SK-N-MC (cell line): ENCODE results near the gene WDR64.

Source experiments
- DNase-seq: peaks from one replicate; pipeline ENCODE4 v3.0.0-alpha.2; 2011; ENCODE audit warnings: low read depth, low spot score
- H3K27ac ChIP-seq: fragments of 200-600 bp; sonication (generic); 2 replicates; pipeline ENCODE4 v1.5.1; 2016; ENCODE audit warnings: mixed run types
- H3K36me3 ChIP-seq: fragments of 200-600 bp; sonication (generic); 2 replicates; pipeline ENCODE4 v1.6.1; 2017; ENCODE audit warnings: antibody characterized with exemption, low read length, mixed read lengths; ENCODE audit not compliant: insufficient read depth
- H3K4me3 ChIP-seq: fragments of 200-600 bp; sonication (generic); 2 replicates; pipeline ENCODE4 v1.5.1; 2016
- H3K9ac ChIP-seq: fragments of 200-600 bp; sonication (generic); 2 replicates; pipeline ENCODE4 v1.8.0; 2017; ENCODE audit warnings: mixed run types, mixed read lengths; ENCODE audit not compliant: insufficient read length
- H3K9me3 ChIP-seq: fragments of 200-600 bp; sonication (generic); 2 replicates; pipeline ENCODE4 v1.6.1; 2017; ENCODE audit warnings: low read depth, mild to moderate bottlenecking, antibody characterized with exemption, low read length, moderate library complexity, mixed read lengths
- EZH2 ChIP-seq: fragments of 200-600 bp; sonication (generic); IDR thresholded peaks from one replicate; pipeline ENCODE4 v1.6.1; 2017; ENCODE audit warnings: antibody characterized with exemption
- FOXP2 ChIP-seq: optimal IDR thresholded peaks from 2 replicates; pipeline ENCODE3; 2011; ENCODE audit warnings: mild to moderate bottlenecking, moderate library complexity; ENCODE audit not compliant: insufficient read depth; ENCODE audit errors: extremely low read length, control extremely low read depth
- POLR2AphosphoS5 ChIP-seq: IDR thresholded peaks from 2 replicates; pipeline ENCODE4 v1.6.1; 2012; ENCODE audit warnings: mild to moderate bottlenecking, low read depth, low read length, borderline replicate concordance

The WDR64 gene

GRCh38 chr1:241840164-241840563 lies 188.1 kb downstream of the WDR64 start:
- Histone ChIP-seq H3K27ac (no peak overlapping the region), H3K9ac (no peak overlapping the region), H3K4me3 (no peak overlapping the region), H3K36me3 (no peaks in the 10 kb centered on the region), H3K9me3 (no peaks in the 10 kb centered on the region)
- no peak for TF ChIP-seq POLR2AphosphoS5
- no peak for TF ChIP-seq FOXP2
- no peak for TF ChIP-seq EZH2
- DNase-seq, result no peak

- Histone ChIP-seq H3K9ac (no peak overlapping the region), H3K4me3 (no peak overlapping the region), H3K36me3 (no peaks in the 10 kb centered on the region), H3K27ac (no peak overlapping the region), H3K9me3 (no peaks in the 10 kb centered on the region)
- no peak for DNase-seq
- TF ChIP-seq EZH2 (no peak), FOXP2 (no peak), POLR2AphosphoS5 (no peak)
Observed at GRCh38 chr1:241841691-241842090, 189.6 kb downstream of the WDR64 start.

GRCh38 chr1:241842565-241842964 lies 190.5 kb downstream of the WDR64 start:
- Histone ChIP-seq H3K27ac (no peak overlapping the region), H3K9ac (no peak overlapping the region), H3K4me3 (no peak overlapping the region), H3K9me3 (no peaks in the 10 kb centered on the region), H3K36me3 (no peaks in the 10 kb centered on the region)
- TF ChIP-seq FOXP2 (no peak), POLR2AphosphoS5 (no peak), EZH2 (no peak)
- DNase-seq, result no peak

GRCh38 chr1:241844593-241844992 lies 192.5 kb downstream of the WDR64 start:
- no peak overlapping the region for H3K9ac ChIP-seq
- H3K36me3 ChIP-seq, result peaks cover 8% of the 10 kb centered on the region
- H3K27ac ChIP-seq, result no peak overlapping the region
- H3K4me3 ChIP-seq, result no peak overlapping the region
- DNase-seq, result no peak
- no peaks in the 10 kb centered on the region for H3K9me3 ChIP-seq
- no peak for TF ChIP-seq EZH2
- no peak for TF ChIP-seq FOXP2
- no peak for TF ChIP-seq POLR2AphosphoS5

- Histone ChIP-seq H3K9ac (no peak overlapping the region), H3K4me3 (no peak overlapping the region), H3K36me3 (peaks cover 22% of the 10 kb centered on the region), H3K9me3 (no peaks in the 10 kb centered on the region), H3K27ac (no peak overlapping the region)
- no peak for DNase-seq
- TF ChIP-seq FOXP2 (no peak), EZH2 (no peak), POLR2AphosphoS5 (no peak)
Observed at GRCh38 chr1:241846375-241846774, 194.3 kb downstream of the WDR64 start.

GRCh38 chr1:241846862-241847539 lies 194.9 kb downstream of the WDR64 start:
- no peak for DNase-seq
- no peaks in the 10 kb centered on the region for H3K9me3 ChIP-seq
- peak overlapping the region; percentile 99 for H3K4me3 ChIP-seq
- no peak for TF ChIP-seq POLR2AphosphoS5
- TF ChIP-seq EZH2, result no peak
- TF ChIP-seq FOXP2, result no peak
- H3K27ac ChIP-seq, result peak overlapping the region; percentile 97; the same call in 1 of the 2 replicates
- H3K36me3 ChIP-seq, result peaks cover 29% of the 10 kb centered on the region
- peak overlapping the region; percentile 87 for H3K9ac ChIP-seq

GRCh38 chr1:241847540-241847795 lies 195.4 kb downstream of the WDR64 start:
- peak overlapping the region; percentile 97 for H3K27ac ChIP-seq
- DNase-seq, result no peak
- peak overlapping the region; percentile 87 for H3K9ac ChIP-seq
- TF ChIP-seq FOXP2 (no peak), EZH2 (no peak), POLR2AphosphoS5 (no peak)
- peaks cover 33% of the 10 kb centered on the region for H3K36me3 ChIP-seq
- no peaks in the 10 kb centered on the region for H3K9me3 ChIP-seq
- H3K4me3 ChIP-seq, result peak overlapping the region; percentile 99

- H3K9me3 ChIP-seq, result no peaks in the 10 kb centered on the region
- peak within 1 kb of the TSS; percentile 97 for H3K27ac ChIP-seq
- H3K36me3 ChIP-seq, result peaks cover 37% of the 10 kb centered on the region
- peak; percentile 56 for DNase-seq
- no peak for TF ChIP-seq EZH2
- peak; percentile 94 for TF ChIP-seq POLR2AphosphoS5
- TF ChIP-seq FOXP2, result peak; percentile 83
- H3K9ac ChIP-seq, result peak within 1 kb of the TSS; percentile 87
- peak within 1 kb of the TSS; percentile 99 for H3K4me3 ChIP-seq
Observed at GRCh38 chr1:241847796-241848685, 196.0 kb downstream of the WDR64 start, which contains the start of gene EXO1. TSS of gene EXO1 (plus strand) at chr1:241848204. CDS start at chr1:241850426, 2,222 bp downstream.
